NCI-H748 treated with DMSO at 0.1 percent for 48 hours (cell line): ENCODE data around the gene CHAF1B.
"Not testable (repeated sequence)": the region's sequence is repeated elsewhere in the genome, so short reads cannot be mapped to it uniquely, and the experiment has no call there.

Experiments
- DNase-seq: peaks from one replicate; lab custom pipeline; 2025; lab: John Stamatoyannopoulos, UW

CHAF1B gene

GRCh38 chr21:36388835-36389234, 3.6 kb downstream of the CHAF1B start:
- DNase-seq: no peak

GRCh38 chr21:36391649-36392048, 6.5 kb downstream of the CHAF1B start:
- not testable (repeated sequence) for DNase-seq

DNA sequence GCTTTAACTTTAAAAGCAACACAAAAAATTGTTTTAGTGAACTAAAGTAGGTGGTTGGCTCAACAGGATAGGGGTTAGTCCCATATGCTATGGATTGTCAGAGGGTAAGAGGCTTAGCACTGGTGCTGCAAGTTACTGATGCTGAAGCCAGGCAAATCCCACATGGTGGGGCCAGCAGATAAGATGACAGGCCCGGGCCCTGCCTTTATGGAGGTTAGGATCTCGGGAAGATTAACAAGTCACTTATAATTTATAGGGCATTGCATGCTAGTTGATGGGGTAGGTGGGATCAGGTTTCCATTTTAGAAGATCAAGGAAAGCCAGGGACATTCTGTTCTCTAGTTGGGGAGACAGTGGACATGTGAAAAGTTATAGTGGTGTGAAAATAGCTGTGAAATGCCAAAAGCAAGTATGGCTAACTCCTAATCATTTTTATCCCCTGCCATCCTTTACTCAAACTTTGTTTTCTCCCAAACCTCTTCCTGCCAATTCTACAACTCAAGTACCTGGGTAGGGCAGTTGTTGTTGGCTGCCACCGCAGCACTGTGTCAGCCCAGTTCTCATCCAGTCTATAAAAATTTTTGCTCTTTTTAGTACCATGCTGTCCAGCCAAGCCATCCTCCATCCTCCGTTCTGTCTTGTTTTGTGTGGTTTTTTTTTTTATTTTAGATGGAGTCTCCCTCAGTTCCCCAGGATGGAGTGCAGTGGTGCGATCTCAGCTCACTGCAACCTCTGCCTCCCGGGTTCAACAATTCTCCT, 10.3 kb downstream of the CHAF1B start:
- DNase-seq: no peak

DNA sequence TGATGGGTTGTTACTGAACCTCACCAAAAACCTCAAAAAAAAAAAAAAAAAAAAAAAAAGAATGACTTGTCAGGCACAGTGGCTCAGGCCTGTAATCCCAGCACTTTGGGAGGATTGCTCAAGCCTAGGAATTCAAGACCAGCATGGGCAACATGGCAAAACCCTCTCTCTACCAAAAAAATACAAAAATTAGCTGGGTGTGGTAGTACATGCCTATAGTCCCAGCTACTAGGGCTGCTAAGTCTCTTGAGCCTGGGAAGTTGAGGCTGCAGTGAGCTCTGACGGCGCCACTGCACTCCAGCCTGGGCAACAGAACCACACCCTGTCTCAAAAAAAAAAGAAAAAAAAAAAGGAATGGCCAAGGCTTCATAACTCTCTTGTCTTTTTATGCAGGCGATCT, 11.1 kb downstream of the CHAF1B start:
- no peak for DNase-seq

DNA sequence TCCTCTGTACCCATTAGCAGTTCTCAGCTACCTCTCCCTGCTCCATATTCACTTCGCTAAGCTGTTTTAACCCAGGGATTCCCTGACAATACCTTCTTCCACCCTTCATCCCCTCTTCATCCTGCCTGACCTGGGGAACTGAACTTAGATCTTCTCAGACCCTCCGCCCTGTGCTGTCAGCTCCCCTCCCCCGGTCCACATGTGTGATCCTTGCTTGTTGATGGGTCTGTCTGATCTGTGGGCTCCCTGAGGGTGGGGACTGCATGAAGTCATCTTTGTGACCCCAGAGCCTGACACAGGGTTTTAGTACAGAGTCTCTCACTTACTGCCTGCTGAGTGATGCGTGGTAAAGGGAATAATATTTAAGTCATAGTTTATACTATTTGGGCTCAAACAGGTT, 11.8 kb downstream of the CHAF1B start:
- no peak for DNase-seq

- no peak for DNase-seq
These were observed 12.4 kb downstream of the CHAF1B start for GRCh38 chr21:36397606-36398005.

DNA sequence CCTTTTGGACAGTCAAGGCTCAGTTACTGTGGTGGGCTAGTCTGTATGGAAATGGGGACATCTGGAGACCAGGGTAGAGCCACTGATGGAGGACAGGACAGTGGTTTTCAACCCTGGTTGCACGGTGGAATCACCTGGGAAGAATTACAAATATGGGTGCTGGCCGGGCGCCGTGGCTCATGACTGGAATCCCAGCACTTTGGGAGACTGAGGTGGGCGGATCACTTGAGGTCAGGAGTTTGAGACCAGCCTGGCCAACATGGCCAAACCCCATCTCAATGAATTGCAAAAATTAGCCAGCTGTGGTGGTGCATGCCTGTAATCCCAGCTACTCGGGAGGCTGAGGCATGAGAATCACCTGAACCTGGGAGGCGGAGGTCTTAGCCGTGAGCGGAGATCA, 14.5 kb downstream of the CHAF1B start:
- not testable (repeated sequence) for DNase-seq

DNA sequence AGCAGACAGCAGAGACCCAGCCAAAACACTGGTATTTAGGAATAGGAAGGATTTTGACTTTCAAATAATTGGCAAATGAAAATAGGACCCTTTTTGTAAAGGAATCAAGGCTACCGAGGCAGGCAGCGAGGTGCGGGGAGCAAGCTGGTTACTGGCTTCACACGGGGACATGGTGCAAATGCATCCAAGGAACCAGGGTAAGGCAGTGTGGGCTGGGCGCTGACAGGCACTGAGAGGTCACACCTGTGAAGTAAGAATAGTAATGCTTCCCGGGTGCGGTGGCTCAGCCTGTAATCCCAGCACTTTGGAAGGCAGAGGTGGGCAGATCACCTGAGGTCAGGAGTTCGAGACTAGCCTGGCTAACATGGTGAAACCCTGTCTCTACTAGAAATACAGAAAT, 15.5 kb downstream of the CHAF1B start:
- no peak for DNase-seq

GRCh38 chr21:36402339-36402738, 17.1 kb downstream of the CHAF1B start:
- no peak for DNase-seq

DNA sequence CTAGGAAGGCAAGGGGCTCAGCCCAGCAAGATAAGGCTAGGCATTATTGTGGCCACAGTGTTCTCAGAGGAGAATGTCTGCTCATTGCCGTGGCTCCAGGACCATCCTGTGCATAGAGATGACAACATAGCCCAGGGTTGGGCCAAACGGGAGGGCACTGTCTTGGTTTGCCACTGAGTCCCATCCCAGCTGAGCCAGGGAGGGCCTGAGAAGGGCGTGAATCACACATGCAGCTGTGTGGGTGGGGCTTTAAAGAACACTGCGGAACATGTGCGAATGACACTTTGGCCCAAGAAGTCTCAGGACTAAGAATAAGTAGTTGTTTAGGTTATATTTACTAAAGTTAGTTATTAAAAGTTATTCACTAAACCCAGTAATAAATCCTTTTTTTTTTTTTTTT, 18.5 kb downstream of the CHAF1B start:
- no peak for DNase-seq

- no peak for DNase-seq
These were observed 23.4 kb downstream of the CHAF1B start for GRCh38 chr21:36408568-36408967.

DNA sequence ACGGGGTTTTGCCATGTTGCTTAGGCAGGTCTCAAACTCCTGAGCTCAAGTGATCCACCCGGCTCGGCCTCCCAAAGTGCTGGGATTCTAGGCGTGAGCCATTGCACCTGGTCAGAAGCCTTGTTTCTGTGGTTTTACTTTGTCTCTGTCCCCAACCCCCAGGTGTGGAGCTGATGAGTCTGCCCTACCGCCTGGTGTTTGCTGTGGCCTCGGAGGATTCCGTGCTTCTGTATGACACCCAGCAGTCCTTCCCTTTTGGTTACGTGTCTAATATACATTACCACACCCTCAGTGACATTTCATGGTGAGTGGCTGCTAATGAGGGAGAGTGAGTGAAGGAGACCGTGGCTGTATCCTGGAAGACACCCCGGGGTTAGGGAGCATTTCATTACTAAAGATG, 26.1 kb downstream of the CHAF1B start:
- DNase-seq: no peak

GRCh38 chr21:36412916-36413315, 27.7 kb downstream of the CHAF1B start:
- DNase-seq: no peak

DNA sequence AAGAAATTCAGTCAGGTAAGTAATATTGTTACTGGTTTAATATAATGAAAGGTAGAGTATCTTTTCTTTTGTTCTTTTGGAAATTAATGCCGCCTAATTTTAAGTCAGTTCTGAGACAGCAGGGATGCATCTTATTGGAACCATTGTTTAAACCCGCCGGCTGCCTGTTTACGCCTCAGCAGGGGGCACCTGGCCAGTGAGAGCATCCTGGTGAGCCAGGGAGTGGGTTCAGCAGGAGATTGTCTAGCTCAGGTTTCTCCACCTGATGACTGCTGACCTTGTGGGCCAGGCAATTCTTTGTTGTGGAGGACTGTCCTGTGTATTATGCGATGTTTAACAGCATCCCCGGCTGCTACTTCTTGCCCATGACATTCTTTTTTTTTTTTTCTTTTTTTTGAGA, 30.2 kb downstream of the CHAF1B start:
- no peak for DNase-seq

GRCh38 chr21:36419241-36419640, 34.0 kb downstream of the CHAF1B start:
- DNase-seq: no peak

DNA sequence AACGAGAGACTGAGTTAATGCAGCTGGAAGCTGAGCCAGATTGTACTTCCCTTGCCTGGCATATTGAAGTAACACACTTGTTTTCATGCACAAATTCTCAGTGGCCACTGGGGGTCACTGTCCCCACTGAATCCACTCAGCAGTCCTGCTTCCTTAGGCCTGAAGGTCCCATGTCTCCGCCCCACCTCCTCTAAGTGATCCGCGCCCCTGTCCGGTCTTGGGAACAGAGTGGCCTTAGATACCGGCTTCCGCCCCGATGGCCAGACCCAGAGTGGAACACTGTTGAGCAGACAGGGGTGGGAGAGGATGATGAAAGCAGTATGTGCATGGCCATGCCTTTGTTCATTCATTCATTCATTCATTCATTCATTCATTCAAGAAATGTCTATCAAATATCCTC, 34.8 kb downstream of the CHAF1B start:
- DNase-seq: no peak

DNA sequence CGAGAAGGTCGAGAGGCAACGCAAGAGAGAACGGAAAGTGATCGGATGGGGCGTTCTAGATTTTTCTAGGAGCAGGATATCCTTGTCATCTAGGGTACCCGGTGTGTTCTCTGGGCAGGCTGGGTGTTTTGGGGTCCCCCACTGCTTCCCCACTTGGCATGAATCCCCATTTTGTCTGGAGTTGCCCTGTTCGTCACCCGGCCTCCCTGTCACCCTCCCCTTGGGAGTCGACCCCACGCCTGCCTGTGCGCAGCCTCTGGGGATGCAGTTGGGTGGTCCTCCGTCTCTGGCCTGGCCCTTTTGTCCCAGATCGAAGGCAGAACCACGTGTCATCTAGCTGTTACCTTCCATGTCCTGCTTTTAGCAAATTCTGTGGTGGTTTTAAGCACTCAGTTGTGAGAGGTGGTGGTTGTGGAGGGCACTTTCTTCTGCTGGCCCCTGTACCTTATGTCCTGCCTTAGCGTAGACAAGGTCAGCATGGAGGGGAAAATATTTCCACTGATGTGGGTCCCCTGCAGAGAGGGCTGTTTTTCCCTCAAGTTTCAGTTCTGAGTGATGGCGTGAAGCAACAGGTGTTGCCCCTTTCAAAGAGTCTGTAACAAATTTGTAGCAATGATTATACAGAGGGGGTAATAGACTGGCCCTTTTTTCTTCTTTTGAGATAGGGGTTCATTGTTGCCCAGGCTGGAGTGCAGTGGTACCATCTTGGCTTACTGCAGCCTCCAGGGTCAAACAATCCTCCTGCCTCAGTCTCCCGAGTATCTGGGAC, 35.6 kb downstream of the CHAF1B start:
- DNase-seq: no peak

DNA sequence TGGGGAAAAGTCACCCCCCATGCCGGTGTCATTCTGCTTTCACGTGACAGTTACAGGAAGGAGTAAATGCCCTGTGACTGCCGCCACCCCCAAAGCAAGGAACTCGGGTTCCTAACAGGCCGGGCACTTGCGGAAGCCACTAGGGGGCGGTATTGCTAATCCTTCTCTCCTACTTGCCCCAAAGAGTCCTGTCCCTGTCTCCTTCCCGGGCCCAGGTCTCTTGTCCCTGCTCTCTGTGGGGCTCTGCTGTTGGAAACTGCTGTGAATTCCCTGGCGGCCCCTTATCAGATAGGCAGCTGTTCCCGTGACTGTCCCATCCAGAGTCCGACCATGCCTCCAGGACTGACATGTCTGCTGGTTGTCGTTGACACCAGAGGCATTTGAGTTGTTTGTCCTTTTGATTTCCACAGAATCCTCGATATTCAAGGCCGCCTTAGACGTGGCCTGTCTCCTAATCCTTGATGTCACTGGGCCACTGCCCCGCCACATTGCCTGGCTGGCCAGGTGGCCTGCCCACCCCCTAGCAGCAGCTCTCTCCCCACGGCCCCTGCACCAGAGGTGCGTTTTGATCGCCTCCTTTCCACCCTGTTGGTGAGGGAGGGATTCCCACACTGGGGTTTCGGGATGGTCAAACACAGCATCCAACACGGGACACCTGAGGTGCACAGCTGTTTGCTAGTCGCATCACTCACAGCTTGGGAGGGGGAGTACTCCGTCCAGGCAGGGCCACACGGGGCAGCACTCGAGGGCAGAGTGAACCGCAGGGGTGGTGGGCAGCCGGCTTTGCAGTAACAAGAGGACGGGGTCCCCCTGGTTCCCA, 37.3 kb downstream of the CHAF1B start:
- DNase-seq: no peak

DNA sequence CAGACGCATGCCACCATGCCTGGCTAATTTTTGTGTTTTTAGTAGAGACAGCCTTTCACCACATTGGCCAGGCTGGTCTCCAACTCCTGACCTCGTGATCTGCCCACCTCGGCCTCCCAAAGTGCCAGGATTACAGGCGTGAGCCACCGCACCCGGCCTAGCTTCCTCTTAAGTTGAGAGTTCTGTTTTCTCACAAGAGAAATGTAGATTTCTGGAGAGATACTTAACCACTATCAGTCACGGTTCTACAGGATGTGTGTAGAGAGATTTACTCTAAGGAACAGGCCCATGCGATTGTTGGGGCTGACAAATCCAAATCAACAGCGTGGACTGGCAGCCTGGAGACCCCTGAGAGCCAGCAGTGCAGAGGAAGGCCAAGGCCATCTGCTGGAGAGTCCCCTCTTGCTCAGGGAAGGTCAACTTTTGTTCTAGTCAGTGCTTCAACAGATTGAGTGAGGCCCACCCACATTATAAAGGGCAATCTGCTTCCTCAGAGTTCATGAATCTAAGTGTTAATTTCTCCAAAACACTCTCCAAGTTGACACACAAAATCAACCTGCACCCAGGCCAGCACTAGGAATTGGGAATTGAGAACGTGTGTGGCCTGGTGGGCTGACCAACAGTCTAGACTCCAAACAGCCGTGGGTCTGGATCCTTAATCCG, 38.7 kb downstream of the CHAF1B start:
- DNase-seq: no peak

GRCh38 chr21:36424592-36424991, 39.4 kb downstream of the CHAF1B start:
- no peak for DNase-seq

DNA sequence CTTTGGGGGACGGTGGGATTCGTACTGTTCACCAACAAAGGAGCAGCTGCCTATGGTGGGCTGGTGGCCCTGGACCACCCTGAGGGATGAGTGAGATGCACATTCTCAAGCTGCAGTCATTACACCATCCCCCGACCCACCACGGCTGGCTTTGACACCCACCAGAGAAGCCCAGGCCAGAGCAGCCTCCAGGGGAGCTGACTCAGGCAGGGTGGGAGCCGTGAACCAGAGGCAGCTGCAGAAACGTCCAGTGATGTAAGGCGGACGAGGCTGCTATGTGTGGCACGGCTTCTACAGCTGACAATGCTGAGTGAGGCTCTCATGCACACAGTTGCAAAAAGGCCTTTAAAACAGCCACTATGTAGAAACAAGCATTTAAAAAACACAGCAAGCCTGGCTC, 40.1 kb downstream of the CHAF1B start:
- DNase-seq: no peak

DNA sequence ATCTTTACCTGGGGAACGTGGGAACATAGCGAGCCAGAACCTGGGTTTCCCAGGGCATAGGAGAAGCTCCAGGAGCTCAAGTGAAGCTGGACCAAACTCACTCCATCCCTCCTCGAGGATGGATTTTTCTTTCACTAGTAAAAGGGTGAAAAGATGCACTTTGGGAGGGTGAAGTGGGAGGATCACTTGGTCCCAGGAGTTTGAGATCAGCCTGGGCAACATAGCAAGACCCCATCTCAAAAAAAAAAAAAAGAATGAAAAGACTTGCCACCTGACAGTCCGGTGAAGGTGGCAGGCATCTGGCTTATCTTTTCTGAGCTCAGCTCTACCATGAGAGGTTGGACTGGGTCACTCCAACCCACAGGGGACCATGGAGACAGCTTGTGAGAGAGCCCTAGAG, 42.3 kb downstream of the CHAF1B start:
- DNase-seq: no peak
